Sigmoid colon (tissue), 3 donors: ENCODE measurements around the gene CRTC2.
A peak's percentile ranks its signal among the peaks of the same experiment; 100 is the strongest.

Experiments
- POLR2A ChIP-seq, 2 donors: fragments of 450-650 bp; IDR thresholded peaks; one replicate each; pipeline ENCODE4 v1.6.1; 2016; ENCODE audit warnings: antibody characterized with exemption in 2 of 2, mild to moderate bottlenecking in 2 of 2, moderate library complexity in 2 of 2
- TF ChIP-seq, protein P1 (sequence below), 4 experiments: fragments of 450-650 bp in 3 of 4; fragments of 200-600 bp in 1 of 4; IDR thresholded peaks; one replicate each; pipeline ENCODE4 v1.5.1; 2016 to 2019; ENCODE audit warnings: antibody characterized with exemption in 4 of 4, mild to moderate bottlenecking in 3 of 4, moderate library complexity in 2 of 4

DNA sequence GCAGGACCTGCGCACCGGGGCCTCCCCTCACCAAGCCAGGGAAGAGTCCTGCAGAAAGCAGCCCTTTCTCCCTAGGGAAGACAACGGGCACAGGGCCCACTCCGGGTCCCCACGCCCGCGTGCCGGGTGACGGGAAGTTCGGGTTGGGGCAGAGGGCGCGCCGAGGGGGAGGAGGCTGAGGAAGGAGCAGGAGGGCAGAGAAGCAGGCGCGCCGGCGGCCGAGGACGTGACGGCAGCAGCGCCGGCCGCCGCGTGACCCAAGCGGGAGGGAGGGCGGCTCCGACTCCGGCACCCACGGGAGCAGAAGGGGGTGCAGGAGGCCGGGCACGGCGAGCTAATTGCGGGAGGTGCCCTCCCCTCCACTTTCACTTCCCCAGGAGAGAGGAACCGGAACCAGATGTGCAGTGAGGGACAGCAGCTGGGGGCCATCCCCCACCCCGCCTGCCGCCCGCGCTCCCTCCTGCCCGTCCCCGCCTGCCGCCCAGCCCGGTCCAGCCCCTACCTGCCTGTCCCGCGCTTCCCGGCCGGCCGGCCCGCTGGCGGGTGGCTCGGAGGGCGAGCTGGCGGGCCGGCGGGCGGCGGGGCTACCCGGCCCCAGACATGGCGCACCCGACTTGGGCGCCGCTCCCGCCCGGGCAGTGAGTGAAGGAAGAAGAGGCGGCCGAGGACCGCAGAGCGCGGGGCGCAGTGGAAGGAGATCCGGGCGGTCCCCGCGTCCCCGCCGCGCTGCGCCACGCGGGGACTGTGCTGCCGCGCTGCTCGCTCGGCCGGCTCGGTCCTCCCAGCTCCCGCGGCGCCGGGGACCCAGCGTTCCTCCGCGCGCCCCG is 12.4 kb downstream of the CRTC2 start:
- TF ChIP-seq, protein P1, sequence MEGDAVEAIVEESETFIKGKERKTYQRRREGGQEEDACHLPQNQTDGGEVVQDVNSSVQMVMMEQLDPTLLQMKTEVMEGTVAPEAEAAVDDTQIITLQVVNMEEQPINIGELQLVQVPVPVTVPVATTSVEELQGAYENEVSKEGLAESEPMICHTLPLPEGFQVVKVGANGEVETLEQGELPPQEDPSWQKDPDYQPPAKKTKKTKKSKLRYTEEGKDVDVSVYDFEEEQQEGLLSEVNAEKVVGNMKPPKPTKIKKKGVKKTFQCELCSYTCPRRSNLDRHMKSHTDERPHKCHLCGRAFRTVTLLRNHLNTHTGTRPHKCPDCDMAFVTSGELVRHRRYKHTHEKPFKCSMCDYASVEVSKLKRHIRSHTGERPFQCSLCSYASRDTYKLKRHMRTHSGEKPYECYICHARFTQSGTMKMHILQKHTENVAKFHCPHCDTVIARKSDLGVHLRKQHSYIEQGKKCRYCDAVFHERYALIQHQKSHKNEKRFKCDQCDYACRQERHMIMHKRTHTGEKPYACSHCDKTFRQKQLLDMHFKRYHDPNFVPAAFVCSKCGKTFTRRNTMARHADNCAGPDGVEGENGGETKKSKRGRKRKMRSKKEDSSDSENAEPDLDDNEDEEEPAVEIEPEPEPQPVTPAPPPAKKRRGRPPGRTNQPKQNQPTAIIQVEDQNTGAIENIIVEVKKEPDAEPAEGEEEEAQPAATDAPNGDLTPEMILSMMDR (IDR thresholded peaks at IDR 0.05) = no peak
- TF ChIP-seq POLR2A (IDR thresholded peaks at IDR 0.05) = peak; percentile 18 to 34
